Stimulated activated naive B cell treated with anti-CD40 and anti-IgM and Interleukin-4, amounts not matched to agents 10 μg/mL and 1 μg/mL and 100 μg/mL, for 72 hours (primary cell): Measurements from ENCODE around the gene CCDC180.
A peak's percentile ranks its signal among the peaks of the same experiment; 100 is the strongest.

Source experiments
- ATAC-seq, 2 donors: fragments of 150-1000 bp; cut with Tn5 transposase; replicated peaks; 2 replicates each; pipeline ENCODE4 v1.10.0; 2021; ENCODE audit warnings: moderate library complexity in 1 of 2
- DNase-seq: peaks from one replicate; pipeline ENCODE4 v3.0.0; 2021
- H3K27ac Mint-ChIP-seq: one replicate; pipeline ENCODE4 v1.8.0; 2022; ENCODE audit warnings: mild to moderate bottlenecking, mixed read lengths
- H3K27me3 Mint-ChIP-seq, 2 donors: one replicate each; pipeline ENCODE4 v1.8.0; 2022; ENCODE audit warnings: mixed read lengths in 2 of 2
- H3K36me3 Mint-ChIP-seq, 2 donors: one replicate each; pipeline ENCODE4 v1.8.0; 2022; ENCODE audit warnings: mixed read lengths in 2 of 2, mild to moderate bottlenecking in 1 of 2
- H3K4me1 Mint-ChIP-seq, 2 donors: one replicate each; pipeline ENCODE4 v1.8.0; 2022; ENCODE audit warnings: mixed read lengths in 2 of 2, mild to moderate bottlenecking in 1 of 2
- H3K4me3 Mint-ChIP-seq, 2 donors: one replicate each; pipeline ENCODE4 v1.8.0; 2022; ENCODE audit warnings: mild to moderate bottlenecking in 2 of 2, mixed read lengths in 2 of 2, moderate library complexity in 1 of 2
- H3K9me3 Mint-ChIP-seq, 2 donors: one replicate each; pipeline ENCODE4 v1.8.0; 2022; ENCODE audit warnings: mixed read lengths in 2 of 2, mild to moderate bottlenecking in 1 of 2

Gene CCDC180

GRCh38 chr9:97300586-97300985 lies 6.9 kb upstream of the CCDC180 start:
- no peak overlapping the region for H3K4me3 Mint-ChIP-seq
- no peak overlapping the region for H3K27ac Mint-ChIP-seq
- peaks cover 0 to 1% of the 10 kb centered on the region in 2 donors for H3K27me3 Mint-ChIP-seq
- H3K36me3 Mint-ChIP-seq = peaks cover 10 to 21% of the 10 kb centered on the region in 2 donors
- no peak for DNase-seq
- H3K4me1 Mint-ChIP-seq = peaks cover 2 to 9% of the 10 kb centered on the region in 2 donors
- peaks cover 14 to 18% of the 10 kb centered on the region in 2 donors for H3K9me3 Mint-ChIP-seq
- ATAC-seq = no peak

DNA sequence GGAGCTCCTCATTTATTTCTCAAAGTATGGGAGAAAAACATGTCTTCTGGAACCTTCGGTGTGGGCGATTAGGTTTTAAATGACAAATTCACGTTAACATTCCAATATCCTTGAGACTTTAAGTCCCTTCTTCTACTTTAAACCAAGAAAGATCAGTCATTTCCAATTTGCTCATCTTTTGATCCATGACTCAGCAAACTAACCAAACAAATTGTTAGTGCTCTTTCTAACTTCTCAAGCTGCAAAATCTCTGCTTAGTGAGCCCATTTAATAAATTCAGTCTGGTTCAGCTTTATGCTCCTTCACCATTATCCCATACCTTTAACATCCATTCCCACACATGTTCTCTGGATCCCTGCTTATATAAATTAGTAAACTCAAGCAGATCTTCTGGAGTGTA lies 5.5 kb upstream of the CCDC180 start:
- peaks cover 2 to 9% of the 10 kb centered on the region in 2 donors for H3K4me1 Mint-ChIP-seq
- no peak overlapping the region for H3K27ac Mint-ChIP-seq
- H3K36me3 Mint-ChIP-seq = peaks cover 2 to 13% of the 10 kb centered on the region in 2 donors
- no peak overlapping the region for H3K4me3 Mint-ChIP-seq
- DNase-seq (no peak), ATAC-seq (no peak)
- H3K9me3 Mint-ChIP-seq = peaks cover 14 to 18% of the 10 kb centered on the region in 2 donors
- H3K27me3 Mint-ChIP-seq = peaks cover 4 to 12% of the 10 kb centered on the region in 2 donors

DNA sequence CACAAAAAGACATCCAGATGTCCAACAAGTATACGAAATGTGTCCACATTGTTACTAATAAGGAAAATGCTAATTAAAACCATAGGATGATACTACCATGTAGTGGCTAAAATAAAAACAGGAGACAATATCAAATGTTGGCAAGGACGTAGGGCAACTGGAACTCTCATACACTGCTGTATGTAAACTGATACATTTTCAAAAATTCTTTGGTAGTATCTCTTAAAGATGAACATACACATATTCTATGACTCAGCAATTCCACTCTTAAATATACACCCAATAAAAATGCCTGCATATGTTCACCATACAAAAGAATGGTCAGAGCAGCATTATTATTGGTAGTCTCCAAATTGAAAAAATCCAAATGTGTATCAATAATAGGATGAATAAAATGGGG lies 2.9 kb upstream of the CCDC180 start:
- no peak overlapping the region for H3K27ac Mint-ChIP-seq
- DNase-seq = no peak
- H3K4me1 Mint-ChIP-seq = peaks cover 2 to 7% of the 10 kb centered on the region in 2 donors

DNA sequence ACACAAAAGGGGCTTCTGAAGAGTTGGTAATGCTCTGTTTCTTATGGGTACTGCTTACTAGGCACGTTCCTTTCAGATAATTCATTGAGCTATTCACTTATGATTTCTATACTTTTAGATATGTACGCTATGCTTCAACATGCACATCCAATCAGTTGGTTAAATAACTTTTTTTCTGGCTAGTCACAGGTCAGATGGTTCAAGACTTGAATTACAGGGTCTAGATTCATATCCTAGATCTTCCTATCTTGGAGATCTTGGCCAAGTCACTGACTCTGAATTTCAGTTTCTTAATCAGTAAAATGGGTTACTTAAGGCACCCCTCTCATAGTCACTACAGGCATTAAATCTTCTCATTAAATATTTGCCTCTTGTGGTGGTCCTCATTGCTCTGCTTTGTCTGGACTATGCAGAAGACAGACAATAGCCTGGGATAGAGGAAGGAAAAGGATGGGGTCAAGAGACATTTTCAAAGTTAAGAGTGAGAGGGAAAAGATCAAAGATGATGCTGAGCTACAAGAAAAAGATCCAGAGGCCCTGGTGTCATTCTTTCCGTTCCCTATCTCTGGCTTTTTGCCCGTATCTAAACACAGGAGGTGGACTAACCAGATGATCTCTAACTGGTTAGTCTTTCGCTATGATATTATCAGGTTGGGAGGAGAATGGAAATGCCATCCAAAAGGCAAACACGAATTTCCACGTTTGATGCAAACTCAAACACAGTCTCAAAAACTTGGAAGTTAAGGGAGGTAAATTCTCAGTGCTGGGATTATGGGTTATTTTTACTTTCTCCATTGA lies 1.8 kb upstream of the CCDC180 start:
- Mint-ChIP-seq H3K4me3 (no peak overlapping the region), H3K4me1 (no peaks in the 10 kb centered on the region), H3K9me3 (peaks cover 7 to 8% of the 10 kb centered on the region in 2 donors), H3K36me3 (peaks cover 0 to 12% of the 10 kb centered on the region in 2 donors), H3K27me3 (peaks cover 4 to 19% of the 10 kb centered on the region in 2 donors), H3K27ac (no peak overlapping the region)
- no peak for DNase-seq
- ATAC-seq = no peak

More for the DNA sequence above, 2.9 kb upstream of the CCDC180 start:
- no peak for ATAC-seq
- H3K9me3 Mint-ChIP-seq = peaks cover 7 to 8% of the 10 kb centered on the region in 2 donors
- peaks cover 4 to 19% of the 10 kb centered on the region in 2 donors for H3K27me3 Mint-ChIP-seq
- peaks cover 0 to 6% of the 10 kb centered on the region in 2 donors for H3K36me3 Mint-ChIP-seq
- no peak overlapping the region for H3K4me3 Mint-ChIP-seq

- no peaks in the 10 kb centered on the region for H3K4me1 Mint-ChIP-seq
These were observed 368 bp upstream of the CCDC180 start for GRCh38 chr9:97307091-97307490.

DNA sequence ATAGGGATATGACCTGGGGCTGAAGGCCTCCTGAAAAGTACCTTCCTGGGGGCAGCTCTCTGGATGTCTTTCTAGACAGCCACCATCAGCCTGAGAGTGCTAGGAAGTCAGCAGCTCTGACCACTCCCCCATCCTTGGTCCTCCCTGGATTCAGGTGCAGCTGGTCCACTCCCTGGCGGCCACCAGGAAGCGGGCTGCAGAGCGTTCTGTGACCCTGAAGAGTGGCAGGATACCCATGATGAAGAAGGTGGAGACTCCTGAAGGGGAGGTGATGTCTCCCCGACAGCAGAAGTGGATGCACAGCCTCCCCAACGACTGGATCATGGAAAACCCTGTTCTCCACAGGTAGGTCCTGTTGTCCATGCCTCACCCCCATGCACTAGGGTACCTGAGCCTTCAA lies 1.8 kb downstream of the CCDC180 start:
- ATAC-seq = no peak
- Mint-ChIP-seq H3K9me3 (peaks cover 0 to 2% of the 10 kb centered on the region in 2 donors), H3K4me1 (no peaks in the 10 kb centered on the region), H3K4me3 (no peak overlapping the region), H3K36me3 (peaks cover 13 to 27% of the 10 kb centered on the region in 2 donors), H3K27me3 (peaks cover 4 to 19% of the 10 kb centered on the region in 2 donors), H3K27ac (no peak overlapping the region)
- DNase-seq = no peak

More at GRCh38 chr9:97307091-97307490, 368 bp upstream of the CCDC180 start:
- H3K4me3 Mint-ChIP-seq = peak overlapping the region in 1 of 2 donors; percentile 66
- ATAC-seq (peak; percentile 65 to 86), DNase-seq (peak; percentile 35)
- H3K27me3 Mint-ChIP-seq = peaks cover 4 to 19% of the 10 kb centered on the region in 2 donors
- H3K9me3 Mint-ChIP-seq = peaks cover 6 to 7% of the 10 kb centered on the region in 2 donors
- no peak overlapping the region for H3K27ac Mint-ChIP-seq
- peaks cover 4 to 17% of the 10 kb centered on the region in 2 donors for H3K36me3 Mint-ChIP-seq

GRCh38 chr9:97310023-97310422 lies 2.6 kb downstream of the CCDC180 start:
- H3K4me3 Mint-ChIP-seq = no peak overlapping the region
- peaks cover 4 to 19% of the 10 kb centered on the region in 2 donors for H3K27me3 Mint-ChIP-seq
- ATAC-seq (no peak), DNase-seq (no peak)
- no peak overlapping the region for H3K27ac Mint-ChIP-seq
- no peaks in the 10 kb centered on the region for H3K9me3 Mint-ChIP-seq
- no peaks in the 10 kb centered on the region for H3K4me1 Mint-ChIP-seq
- peaks cover 13 to 27% of the 10 kb centered on the region in 2 donors for H3K36me3 Mint-ChIP-seq

- Mint-ChIP-seq H3K4me1 (no peaks in the 10 kb centered on the region), H3K9me3 (no peaks in the 10 kb centered on the region), H3K27ac (no peak overlapping the region), H3K36me3 (peaks cover 18 to 31% of the 10 kb centered on the region in 2 donors), H3K4me3 (no peak overlapping the region), H3K27me3 (peaks cover 2 to 14% of the 10 kb centered on the region in 2 donors)
- ATAC-seq (no peak), DNase-seq (no peak)
These were observed 3.4 kb downstream of the CCDC180 start for GRCh38 chr9:97310896-97311295.

DNA sequence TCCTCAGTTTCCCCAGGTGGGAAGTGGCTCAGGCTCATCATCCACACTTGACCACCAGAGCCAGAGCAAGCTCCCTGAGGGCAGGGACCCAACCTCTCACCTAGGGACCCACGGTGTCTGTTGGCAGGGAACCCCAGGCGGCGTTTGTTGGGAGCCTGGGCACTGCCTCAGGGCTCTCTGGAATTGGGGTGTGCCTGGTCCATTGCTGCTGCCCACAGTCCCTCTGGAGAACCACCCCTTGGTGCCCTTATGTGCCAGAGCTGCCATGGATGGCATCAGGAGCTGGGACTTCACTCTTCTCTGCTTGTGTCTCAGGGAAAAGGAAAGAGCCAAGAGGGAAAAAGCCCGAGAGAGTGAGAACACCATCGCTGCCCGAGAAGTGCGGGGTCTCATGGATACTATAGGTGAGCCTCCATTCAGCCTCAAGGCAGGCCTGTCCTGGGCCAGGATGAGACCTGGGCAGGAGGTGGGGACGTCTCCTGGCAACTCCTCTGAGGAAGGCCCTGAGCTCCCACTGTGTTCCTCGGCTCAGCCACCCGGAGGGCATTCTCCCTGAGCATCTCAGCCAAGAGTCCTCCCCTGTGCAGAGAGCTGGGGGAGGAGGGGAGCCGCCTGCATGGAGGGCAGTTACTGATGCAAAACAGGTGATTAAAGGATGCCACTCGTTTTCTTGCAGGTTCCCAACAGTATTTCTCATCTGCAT lies 4.5 kb downstream of the CCDC180 start:
- Mint-ChIP-seq H3K9me3 (no peaks in the 10 kb centered on the region), H3K27me3 (peaks cover 0 to 7% of the 10 kb centered on the region in 2 donors), H3K4me1 (no peaks in the 10 kb centered on the region), H3K4me3 (no peak overlapping the region), H3K27ac (no peak overlapping the region), H3K36me3 (peaks cover 18 to 35% of the 10 kb centered on the region in 2 donors)
- no peak for DNase-seq
- ATAC-seq = no peak

DNA sequence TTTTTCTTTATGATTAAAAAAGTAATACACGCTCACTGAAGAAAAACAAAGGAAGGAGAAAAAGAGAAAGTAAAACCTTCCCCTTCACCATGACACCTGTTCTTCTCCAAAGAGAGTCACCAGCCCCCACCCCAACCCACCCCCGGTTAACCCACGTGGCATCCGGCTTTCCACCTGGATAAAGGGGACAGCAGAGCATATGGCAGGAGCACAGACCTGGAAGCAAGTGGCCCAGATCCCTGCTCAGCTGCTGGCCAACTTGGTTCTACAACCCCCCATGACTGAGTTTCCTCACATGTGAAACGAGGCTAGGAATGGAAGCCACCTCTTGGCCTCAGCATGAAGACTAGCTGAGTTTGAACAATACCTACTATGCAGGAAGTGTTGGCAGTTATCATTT lies 5.1 kb downstream of the CCDC180 start:
- Mint-ChIP-seq H3K27ac (no peak overlapping the region), H3K4me1 (no peaks in the 10 kb centered on the region), H3K4me3 (no peak overlapping the region), H3K9me3 (no peaks in the 10 kb centered on the region), H3K27me3 (peaks cover 0 to 1% of the 10 kb centered on the region in 2 donors), H3K36me3 (peaks cover 18 to 39% of the 10 kb centered on the region in 2 donors)
- DNase-seq (no peak), ATAC-seq (no peak)

GRCh38 chr9:97313243-97313642 lies 5.8 kb downstream of the CCDC180 start:
- no peaks in the 10 kb centered on the region for H3K4me1 Mint-ChIP-seq
- no peak overlapping the region for H3K4me3 Mint-ChIP-seq
- ATAC-seq (no peak), DNase-seq (no peak)
- H3K27ac Mint-ChIP-seq = no peak overlapping the region
- no peaks in the 10 kb centered on the region for H3K27me3 Mint-ChIP-seq
- H3K9me3 Mint-ChIP-seq = no peaks in the 10 kb centered on the region
- H3K36me3 Mint-ChIP-seq = peaks cover 18 to 45% of the 10 kb centered on the region in 2 donors

GRCh38 chr9:97313746-97314145 lies 6.3 kb downstream of the CCDC180 start:
- H3K36me3 Mint-ChIP-seq = peaks cover 23 to 50% of the 10 kb centered on the region in 2 donors
- ATAC-seq = no peak
- no peak overlapping the region for H3K27ac Mint-ChIP-seq

DNA sequence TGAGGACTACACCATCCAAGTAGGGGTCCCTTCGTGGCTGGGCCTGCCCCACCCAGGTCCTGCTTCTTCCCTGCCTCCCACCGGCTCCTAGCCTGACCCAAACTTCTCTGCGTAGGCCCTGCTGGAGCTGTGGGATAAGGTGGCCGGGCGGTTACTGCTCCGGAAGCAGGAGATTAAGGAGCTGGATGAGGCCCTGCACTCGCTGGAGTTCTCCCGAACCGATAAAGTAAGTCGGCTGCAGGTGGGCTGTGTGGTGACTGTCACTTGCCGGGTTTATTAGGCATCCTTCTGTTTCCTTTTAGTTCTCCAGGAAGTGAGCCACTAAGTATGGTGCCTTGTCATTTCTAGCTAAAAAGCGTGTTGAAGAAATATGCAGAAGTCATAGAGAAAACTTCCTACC lies 7.0 kb downstream of the CCDC180 start:
- Mint-ChIP-seq H3K4me3 (no peak overlapping the region), H3K4me1 (no peaks in the 10 kb centered on the region), H3K9me3 (no peaks in the 10 kb centered on the region), H3K27me3 (no peaks in the 10 kb centered on the region), H3K36me3 (peaks cover 23 to 50% of the 10 kb centered on the region in 2 donors), H3K27ac (no peak overlapping the region)
- ATAC-seq = no peak
- DNase-seq = no peak

More at GRCh38 chr9:97313746-97314145, 6.3 kb downstream of the CCDC180 start:
- Mint-ChIP-seq H3K27me3 (no peaks in the 10 kb centered on the region), H3K4me3 (no peak overlapping the region), H3K9me3 (no peaks in the 10 kb centered on the region), H3K4me1 (no peaks in the 10 kb centered on the region)
- no peak for DNase-seq

DNA sequence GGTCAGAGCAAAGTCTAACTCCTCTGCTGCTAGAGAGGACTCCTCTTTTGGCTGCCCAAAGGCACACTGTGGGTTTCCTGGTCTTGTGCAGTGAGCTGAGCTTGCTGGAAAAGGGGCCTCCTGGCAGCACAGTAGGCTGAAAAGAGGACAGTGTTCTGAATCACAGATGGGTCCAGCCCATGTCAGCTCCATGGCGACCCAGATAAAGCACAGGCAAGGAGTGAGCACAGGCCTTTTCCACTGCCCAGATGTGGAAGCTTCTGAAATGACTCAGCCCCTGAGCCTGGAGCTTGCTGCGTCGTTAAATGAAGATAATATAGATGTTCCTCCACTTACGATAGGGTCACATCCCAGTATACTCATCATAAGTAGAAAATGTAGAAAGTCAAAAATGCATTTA lies 8.1 kb downstream of the CCDC180 start:
- Mint-ChIP-seq H3K9me3 (no peaks in the 10 kb centered on the region), H3K27ac (no peak overlapping the region), H3K4me1 (no peaks in the 10 kb centered on the region), H3K36me3 (peaks cover 28 to 53% of the 10 kb centered on the region in 2 donors), H3K4me3 (no peak overlapping the region), H3K27me3 (no peaks in the 10 kb centered on the region)
- ATAC-seq = no peak
- DNase-seq = no peak
